Activated naive CD4-positive, alpha-beta T cell treated with Interleukin-2 at 50 U/mL for 16 hours (primary cell): ENCODE data around the gene NCL.
A peak's percentile ranks its signal among the peaks of the same experiment; 100 is the strongest.
"Not testable (repeated sequence)": the region's sequence is repeated elsewhere in the genome, so short reads cannot be mapped to it uniquely, and the experiment has no call there.

Experiments
- DNase-seq: peaks from one replicate; pipeline ENCODE4 v3.0.0-alpha.2; 2020

Gene NCL

DNA sequence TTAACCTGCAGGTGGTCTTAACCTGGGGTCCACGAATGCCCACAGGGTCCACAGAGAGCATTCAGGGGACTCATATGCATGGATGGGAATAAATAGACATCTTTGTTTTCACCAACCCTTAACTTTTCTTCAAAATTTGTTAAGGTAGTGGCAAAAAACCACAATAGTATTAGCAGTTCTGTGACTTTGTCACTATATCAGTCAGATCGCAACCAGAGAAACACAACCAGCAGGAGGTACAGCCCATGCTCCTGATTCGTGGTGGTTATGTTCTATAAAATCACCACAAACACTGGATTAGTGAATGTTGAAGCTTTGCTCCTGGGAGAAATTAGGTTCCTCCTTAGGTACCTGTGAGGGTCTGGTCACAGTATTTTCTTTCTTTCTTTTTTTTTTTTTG, 37.2 kb downstream of the NCL start:
- no peak for DNase-seq

DNA sequence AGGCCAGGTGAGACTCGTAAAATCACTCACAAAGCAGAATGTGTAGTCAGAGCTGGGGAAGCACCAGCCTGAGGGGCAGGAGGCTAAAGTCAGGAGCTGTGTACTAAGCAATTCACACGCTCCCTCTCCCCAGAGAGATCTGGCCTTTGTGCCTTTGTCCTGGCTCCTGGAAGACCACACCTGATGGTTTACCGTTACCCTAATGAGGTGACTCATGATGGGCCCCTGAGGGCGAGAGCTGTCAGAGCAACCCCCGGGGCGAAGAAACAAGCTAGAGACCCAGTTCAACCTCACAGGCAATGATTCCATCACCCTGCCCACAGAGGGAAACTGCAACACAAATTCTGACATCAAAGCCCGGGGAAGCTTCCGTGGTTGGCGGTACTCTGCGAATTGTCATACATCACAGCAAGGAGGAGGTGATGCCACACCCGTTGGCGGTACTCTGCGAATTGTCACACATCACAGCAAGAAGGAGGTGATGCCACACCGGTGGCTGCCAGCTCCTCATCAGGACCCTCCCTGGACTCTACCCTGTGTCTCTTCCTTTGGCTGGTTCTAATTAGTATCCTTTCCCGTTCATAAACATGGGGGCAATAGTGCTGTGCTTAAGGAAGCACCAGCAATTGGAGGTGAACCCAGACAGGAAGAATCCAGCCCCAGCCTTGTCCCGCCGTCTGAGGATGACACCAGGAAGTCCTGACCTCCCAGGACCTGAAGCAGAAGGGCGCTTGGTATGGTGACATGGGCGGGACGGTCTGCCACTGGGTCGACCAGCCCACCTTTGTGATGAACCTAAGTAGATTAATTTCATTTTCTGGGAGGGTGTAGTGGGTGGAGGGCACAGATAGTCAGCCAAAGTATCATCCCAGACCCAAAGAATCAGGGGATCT, 38.2 kb downstream of the NCL start:
- DNase-seq = no peak

DNA sequence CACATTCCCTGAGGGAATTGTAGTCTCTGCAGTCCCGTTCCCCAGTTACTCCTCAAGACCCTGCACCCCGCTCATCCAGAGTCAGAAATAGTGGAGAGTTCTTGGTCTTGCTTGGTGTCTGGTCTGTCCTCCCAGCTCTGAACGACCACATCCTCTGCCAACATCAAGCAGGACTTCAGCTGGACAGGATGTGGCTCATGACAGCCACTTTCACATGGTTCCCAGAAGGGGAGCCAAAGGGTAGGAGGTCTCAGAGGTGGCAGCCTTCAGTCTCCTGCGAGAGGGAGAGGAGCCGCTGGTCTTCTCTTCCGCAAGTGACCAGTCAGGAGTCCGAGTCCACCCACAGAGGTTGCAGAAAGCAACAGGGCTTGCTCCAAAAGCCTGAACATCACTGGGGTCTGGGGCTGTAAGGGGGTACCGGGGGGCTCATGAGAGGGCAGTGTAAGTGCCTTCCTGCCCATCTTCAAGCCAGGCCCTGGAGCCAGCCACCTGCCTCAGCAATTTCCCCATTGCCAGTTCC, 38.9 kb downstream of the NCL start:
- no peak for DNase-seq

DNA sequence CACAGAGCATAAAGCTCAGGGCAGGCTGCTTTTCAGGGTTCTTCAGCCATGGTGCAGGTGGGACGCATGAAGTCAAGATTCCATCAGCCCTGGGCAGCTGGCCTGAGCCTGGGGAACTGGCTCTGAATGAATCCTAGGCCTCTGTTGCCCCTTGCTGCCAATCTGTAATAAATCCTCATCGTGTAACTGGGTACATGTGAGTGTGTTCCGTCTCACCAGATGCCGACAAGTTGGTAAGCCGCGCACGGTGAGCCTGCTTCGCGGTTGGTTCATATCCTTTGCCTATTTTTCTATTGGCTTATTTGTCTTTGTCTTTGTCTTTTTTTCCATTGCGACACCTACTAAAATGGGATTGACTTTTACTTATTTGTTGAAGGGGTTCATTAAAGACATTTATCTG, 41.1 kb downstream of the NCL start:
- no peak for DNase-seq

DNA sequence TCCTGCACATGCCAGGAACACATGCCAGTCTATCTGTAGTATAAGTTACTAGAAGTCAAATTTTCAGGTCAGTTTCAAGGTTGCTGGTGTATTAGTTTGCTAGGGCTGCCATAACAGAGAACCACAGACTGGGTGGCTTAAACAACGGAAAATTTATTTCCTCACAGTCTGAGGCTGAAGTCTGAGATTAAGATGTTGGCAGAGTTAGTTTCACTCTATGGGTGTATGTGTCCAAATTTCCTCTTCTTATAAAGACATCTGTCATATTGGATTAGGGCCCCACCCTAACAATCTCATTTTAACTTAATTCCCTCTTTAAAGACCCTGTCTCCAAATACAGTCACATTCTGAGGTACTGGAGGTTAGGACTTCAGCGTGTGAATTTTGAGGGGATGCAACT, 42.2 kb downstream of the NCL start:
- no peak for DNase-seq

DNA sequence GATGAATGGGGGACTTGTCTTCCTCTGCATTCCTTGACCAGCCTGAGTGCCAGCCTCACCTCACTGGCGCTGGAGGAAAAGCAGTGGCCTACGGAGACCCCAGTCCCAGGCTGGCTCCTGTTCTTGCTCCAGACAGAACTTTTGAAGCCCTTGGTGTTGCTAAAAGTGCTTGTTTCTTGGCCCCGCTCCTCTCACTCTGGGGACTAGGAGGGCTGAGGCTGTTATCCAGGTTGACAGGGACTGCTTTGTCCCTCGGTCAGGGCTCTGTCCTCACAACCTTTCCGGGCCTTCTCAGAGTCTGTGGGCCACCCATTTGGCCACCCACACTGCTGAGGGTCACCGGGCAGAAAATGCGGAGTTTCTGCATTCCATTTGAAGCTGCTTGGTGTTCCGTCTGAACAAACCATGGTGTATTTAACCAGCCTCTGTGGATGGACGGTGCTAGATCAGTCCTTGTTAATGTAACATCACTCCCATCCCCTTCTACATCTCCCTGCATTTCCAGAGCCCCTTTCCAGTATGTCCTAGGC, 43.2 kb downstream of the NCL start:
- no peak for DNase-seq

DNA sequence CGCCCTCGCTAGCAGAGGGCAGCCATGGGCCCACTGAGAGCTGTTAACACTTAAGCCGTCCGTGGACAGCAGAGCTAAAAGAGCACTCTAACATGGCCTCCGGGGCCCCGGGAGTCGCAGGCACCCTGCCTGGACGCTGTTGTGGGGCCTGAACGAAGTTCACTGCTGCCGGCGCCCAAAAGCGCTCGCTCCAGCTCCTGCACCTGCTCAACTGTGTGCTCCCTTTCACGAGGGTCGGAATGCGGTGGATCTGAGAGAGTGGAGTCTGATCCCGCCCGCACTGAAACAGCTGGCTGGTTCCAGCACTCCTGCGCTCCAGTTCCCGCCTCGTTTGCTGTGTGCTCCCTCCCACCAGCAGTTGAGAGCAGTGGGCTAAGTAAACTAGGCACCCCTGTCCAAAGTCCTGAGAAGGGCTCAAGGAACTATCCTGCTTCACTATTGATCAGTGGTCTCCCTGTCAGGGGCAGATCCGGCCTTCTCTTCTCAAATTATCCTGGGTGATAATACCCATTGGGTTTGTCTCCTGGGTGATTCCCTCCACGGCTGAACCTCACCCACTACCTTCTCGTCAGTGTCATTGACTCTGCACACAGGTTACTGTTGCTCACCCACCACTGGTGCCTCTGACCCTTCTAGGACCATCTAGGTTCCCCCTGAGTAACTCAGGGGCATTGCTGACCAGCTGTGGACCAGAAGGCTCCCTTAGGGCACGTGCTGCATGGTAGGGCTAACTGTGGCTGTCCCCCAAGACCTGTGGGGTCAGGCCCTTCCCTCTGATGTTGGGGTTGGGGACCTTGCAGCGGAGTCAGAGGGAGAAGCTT, 45.3 kb downstream of the NCL start:
- no peak for DNase-seq

DNA sequence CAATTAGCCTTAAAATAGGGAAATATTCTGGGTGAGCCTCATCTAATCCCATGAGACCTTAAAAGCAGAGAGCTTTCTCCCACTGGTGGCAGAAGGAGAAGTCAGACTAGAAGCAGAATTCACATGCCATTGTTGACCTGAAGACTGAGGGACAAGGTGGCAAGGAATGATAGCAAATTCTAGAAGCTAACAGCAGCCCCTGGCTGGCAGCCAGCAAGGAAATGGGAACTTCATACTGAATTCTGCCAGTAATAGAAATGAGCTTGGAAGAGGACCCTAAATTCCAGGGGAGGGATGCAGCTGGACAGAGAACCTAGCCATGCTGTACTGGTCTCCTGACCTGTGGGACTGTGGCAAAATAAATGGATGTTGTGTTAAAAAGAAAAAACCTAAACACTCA, 49.3 kb downstream of the NCL start:
- DNase-seq = no peak

DNA sequence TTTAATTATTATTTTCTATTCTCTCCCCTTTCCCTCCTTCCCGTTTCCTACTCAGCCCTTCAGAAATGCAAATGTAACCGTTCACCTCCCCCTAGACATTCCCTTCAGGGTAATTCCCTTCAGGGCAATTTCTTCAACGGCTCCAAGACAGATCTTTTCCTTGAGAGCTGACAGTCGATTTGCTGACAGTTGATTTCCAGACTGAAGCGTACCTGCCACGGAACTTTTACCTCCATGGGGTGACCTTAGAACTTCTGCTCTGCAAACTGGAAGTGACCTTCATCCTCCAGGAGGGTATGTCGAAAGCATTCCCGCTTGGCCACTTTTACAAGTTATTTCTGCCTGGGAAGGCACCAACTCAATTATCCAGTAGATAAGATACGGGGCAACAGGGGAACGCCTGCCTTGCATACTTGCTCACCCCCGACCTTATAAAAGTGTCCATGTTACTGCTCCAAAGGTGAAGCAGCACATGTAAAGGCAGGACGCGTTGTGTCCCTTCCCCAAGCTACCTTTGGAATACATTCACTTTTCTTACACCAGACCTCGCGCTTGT, 50.3 kb downstream of the NCL start:
- no peak for DNase-seq

DNA sequence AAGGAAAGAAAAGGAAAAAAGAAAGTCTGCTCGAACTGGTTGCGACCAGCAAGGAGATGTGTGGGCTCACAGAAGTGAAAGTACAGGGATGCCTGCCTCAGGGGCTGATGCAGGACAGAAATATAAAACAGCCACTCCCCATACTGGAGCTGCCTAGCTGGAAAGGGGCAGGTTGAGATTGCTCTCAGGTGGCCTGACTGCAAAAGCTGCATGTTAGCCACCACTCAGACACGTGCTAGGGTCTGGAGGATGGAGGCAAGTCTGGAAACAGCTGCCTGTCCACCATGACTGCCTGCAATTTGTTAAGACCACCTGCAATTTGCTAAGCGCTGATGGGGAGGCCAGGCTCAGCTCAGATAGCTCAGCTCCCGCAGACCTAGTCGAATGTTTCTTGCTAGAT, 50.8 kb downstream of the NCL start:
- no peak for DNase-seq

DNA sequence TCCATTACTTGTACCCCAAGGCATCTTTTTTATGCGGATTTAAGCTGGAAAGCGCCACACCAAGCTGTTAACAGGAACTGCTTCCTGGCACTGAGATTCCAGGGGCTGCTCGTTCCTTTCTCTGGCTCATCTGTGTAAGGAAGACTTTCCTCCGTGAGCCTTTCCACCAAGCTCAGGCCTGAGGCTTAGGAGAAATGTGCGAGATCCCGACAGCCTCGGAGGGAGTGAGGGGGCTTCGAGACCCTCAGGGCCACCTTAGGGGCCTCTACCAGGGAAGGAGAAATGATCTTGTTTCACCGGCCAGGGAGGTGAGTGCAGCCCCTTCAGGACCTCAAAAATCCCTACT, 51.7 kb downstream of the NCL start:
- DNase-seq = no peak

DNA sequence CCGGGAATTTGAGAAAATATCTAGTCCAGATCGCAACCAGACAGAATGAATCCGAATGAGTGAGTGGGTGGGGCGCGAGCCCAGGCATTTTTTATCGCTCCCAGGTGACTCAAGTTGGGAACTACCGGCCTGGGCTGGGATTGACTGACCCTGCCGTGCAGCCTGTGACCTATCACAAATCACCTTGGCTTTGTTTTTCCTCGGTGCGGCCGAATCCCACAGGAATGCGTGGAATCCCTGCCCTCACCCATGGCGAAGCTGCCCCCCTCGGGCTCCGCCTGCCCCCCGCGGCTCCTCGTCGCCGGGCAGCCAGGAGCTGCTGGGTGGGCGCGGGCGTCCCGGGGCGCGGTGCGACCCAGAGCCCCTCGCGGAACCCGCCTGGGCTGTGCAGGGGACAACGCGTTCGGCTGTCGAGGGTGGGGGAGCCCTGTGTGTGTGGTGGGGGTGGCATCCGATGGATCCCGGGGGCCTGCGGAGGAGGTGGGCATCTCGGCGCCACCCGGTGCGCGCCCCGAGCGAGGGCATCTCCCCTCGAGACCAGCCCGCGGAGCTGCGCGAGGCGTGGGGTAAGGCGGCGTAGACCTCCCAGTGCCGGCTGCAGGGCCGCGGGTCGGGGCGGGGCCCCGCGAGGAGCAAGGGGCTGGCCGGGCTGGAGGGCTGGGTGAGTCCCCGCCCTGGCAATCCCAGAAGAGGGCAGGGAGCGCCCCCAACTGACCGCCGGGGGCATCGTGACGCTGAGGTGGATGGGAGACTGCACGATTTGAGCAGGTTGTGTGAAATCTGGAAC, 52.3 kb downstream of the NCL start:
- peak; percentile 51 for DNase-seq

DNA sequence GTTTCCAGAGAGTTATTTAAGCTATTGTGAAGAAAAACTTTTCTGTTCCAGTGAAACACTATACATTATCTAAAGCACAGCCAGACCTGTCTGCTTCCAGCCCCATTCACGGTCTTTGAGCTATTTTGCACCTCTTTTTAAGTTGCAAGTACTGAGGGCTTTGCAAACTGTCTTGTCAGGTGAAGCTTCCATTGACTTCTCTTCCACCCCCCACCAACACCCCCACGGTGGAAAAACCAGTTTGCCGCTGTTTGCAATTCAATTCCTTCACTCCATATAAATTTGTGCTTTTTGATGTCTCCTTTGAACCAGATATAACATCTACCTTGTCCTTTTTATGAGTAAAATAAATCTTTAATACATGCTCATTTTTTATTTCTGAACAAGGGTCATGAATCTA, 53.0 kb downstream of the NCL start:
- DNase-seq = no peak

DNA sequence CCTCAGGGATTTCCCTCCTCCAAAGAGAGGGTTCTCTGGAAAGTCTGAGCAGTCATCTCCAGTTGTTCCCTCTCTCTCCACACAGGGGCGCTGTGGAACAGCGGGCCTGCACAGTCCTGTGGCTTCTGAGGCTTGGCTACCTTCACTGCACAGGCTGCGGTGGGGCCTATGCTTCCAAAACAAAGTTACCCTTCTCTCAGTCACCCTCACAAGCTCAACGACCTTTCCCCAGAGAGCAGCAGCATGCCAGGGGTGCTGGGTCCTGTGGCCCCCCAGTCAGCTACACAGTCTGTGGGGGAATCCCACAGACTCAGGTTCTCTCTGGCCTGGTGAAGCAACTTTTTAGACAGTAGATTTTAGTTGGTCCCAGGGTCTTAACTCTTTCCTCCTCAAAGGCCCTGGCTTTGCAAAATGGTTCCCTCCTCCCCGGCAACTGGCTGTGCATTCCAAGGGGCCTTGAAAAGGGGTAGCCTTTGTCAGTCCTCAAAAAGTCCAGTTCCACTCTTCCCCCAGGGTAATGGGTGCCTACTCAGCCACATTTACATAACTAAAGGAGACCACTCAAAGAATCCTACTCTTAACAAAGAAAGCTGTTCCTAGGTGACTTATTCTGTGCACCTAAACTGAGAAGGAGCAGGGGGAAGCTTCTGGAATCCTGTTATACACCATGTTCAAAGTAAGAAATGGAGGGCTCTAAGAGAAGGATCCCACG, 53.8 kb downstream of the NCL start:
- DNase-seq = no peak

DNA sequence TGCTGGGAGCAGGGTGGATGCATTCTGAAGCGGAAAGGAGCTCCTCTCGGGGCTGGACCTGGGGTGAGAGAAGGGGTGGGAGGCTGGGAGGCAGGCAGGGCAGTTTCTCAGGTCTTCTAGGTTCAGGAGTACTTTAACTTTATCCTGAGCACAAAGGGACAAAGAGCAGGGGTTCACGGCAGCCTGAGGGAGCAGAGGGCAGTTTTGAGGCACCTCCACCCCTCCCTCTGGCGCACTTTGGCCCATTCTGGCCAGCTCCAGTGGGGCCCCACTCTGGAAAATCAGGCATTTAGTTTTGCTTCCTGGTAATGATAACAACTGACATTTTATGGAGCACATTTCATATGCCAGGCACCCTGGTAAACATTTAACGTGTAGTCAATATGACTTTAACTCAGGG, 54.5 kb downstream of the NCL start:
- DNase-seq = no peak

DNA sequence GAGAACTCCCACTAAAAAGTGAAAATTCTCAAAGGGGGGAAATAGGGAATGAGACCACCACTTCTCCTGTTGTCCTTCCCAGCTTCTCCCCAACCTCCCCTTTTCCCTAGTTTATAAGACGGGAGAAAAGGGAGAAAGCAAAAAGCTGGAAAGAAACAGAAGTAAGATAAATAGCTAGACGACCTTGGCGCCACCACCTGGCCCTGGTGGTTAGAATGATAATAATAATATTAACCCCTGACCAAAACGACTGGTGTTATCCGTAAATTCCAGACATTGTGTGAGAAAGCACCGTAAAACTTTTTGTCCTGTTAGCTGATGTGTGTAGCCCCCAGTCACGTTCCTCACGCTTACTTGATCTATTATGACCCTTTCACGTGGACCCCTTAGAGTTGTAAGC, 56.0 kb downstream of the NCL start:
- DNase-seq = not testable (repeated sequence)

DNA sequence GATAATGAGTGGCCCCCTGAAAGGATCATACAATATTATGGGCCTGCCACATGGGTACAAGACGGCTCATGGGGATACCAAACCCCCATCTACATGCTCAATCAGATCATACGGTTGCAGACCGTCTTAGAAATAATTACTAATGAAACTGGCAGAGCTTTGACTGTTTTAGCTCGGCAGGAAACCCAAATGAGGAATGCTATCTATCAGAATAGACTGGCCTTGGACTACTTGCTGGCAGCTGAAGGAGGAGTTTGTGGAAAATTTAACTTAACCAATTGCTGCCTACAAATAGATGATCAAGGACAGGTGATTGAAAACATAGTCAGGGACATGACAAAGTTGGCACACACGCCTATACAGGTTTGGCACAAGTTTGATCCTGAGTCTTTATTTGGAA, 56.6 kb downstream of the NCL start:
- DNase-seq = not testable (repeated sequence)

DNA sequence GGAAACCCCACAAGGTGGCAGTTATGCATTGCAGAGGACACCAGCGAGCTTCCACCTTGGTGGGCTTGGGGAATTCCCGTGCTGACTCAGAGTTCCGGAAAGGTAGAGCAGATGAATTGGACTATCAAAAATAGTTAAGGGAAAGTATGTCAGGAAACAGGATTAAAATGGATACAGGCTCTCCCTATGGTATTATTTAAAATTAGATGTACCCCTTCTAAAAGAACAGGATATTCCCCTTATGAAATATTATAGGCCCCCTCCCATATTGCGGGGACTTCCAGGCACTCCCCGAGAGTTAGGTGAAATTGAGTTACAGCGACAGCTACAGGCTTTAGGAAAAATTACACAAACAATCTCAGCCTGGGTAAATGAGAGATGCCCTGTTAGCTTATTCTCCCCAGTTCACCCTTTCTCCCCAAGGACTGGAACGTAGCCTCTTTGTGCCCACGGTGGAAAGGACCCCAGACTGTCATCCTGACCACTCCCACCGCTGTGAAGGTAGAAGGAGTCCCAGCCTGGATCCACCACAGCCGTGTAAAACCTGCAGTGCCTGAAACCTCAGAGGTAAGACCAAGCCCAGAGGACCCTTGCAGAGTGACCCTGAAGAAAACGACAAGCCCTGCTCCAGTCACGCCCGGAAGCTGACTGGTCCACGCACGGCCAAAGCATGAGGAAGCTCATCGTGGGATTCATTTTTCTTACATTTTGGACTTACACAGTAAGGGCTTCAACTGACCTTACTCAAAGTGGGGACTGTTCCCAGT, 58.5 kb downstream of the NCL start:
- DNase-seq = peak; percentile 49

DNA sequence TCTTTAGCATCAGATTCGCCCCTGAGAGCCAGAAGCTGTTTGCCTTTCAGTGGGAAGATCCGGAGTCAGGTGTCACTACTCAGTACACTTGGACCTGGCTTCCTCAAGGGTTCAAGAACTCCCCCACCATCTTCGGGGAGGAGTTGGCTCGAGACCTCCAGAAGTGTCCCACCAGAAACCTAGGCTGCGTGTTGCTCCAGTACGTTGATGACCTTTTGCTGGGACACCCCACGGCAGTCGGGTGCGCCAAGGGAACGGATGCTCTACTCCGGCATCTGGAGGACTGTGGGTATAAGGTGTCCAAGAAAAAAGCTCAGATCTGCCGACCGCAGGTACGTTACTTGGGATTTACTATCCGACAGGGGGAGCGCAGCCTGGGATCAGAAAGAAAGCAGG, 60.1 kb downstream of the NCL start:
- not testable (repeated sequence) for DNase-seq
